ENCODE results near the gene KIAA1958. TPM values are rescaled to one million over a fixed set of nuclear protein-coding genes. Genes with fewer than 3 reads are reported as not detected.

Gene KIAA1958
- total and polyA plus RNA-seq, 4 donors = 0.99 to 7.1 (median 3.3) TPM

DNA sequence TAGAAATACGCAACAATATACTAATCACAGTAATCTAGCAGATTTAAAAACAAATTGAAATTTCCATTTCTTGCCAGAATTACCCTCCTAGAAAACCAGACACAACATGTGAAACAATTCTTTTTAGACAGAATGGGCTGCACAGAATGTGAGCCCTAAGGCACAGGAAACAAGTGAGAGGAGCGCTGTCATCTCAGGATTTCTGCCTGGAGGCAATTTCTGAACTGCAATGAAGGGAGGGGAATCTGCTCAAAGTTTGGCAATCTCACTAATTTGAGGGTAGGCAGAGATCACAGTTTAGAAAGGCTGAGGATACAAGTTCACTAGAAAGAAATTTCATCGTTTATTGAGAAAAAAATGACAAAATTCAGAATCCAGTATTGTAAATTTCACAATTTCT is 161.0 kb downstream of the KIAA1958 start:
- H3K9ac ChIP-seq (ENCODE audit: low read depth in 1 of 2, low read length in 2 of 2) = no peak overlapping the region

More for the DNA sequence above, 161.0 kb downstream of the KIAA1958 start:
- Histone ChIP-seq H3K4me3 (ENCODE audit: low read depth in 1 of 3, low read length in 3 of 3) (no peak overlapping the region), H3K9me3 (ENCODE audit: control insufficient read depth in 4 of 4, low read length in 3 of 4) (peaks cover 0 to 5% (median 3%) of the 10 kb centered on the region in 4 donors), H3K27ac (ENCODE audit: low read depth in 1 of 2, low read length in 2 of 2) (no peak overlapping the region), H3K4me1 (ENCODE audit: control insufficient read depth in 4 of 4, insufficient read depth in 4 of 4, low read length in 3 of 4) (no peaks in the 10 kb centered on the region), H3K36me3 (ENCODE audit: control insufficient read depth in 4 of 4, insufficient read depth in 3 of 4, low read depth in 1 of 4, low read length in 3 of 4) (peaks cover 0 to 10% (median 5%) of the 10 kb centered on the region in 4 donors), H3K27me3 (ENCODE audit: control insufficient read depth in 4 of 4, insufficient read depth in 4 of 4, low read length in 3 of 4) (no peaks in the 10 kb centered on the region)
- 99% methylated on average over 3 of the region's 3 CpGs for WGBS
- no peak for DNase-seq (ENCODE audit: low spot score)
- TF ChIP-seq RAD21 (IDR thresholded peaks at IDR 0.05) = no peak
- no peak for TF ChIP-seq FOXA1 (IDR thresholded peaks at IDR 0.05)
- TF ChIP-seq YY1 (IDR thresholded peaks at IDR 0.05) = no peak
- no peak for TF ChIP-seq ATF3 (IDR thresholded peaks at IDR 0.05)
- no peak for TF ChIP-seq TAF1 (conservative IDR thresholded peaks at IDR 0.05)
- TF ChIP-seq, protein P1, sequence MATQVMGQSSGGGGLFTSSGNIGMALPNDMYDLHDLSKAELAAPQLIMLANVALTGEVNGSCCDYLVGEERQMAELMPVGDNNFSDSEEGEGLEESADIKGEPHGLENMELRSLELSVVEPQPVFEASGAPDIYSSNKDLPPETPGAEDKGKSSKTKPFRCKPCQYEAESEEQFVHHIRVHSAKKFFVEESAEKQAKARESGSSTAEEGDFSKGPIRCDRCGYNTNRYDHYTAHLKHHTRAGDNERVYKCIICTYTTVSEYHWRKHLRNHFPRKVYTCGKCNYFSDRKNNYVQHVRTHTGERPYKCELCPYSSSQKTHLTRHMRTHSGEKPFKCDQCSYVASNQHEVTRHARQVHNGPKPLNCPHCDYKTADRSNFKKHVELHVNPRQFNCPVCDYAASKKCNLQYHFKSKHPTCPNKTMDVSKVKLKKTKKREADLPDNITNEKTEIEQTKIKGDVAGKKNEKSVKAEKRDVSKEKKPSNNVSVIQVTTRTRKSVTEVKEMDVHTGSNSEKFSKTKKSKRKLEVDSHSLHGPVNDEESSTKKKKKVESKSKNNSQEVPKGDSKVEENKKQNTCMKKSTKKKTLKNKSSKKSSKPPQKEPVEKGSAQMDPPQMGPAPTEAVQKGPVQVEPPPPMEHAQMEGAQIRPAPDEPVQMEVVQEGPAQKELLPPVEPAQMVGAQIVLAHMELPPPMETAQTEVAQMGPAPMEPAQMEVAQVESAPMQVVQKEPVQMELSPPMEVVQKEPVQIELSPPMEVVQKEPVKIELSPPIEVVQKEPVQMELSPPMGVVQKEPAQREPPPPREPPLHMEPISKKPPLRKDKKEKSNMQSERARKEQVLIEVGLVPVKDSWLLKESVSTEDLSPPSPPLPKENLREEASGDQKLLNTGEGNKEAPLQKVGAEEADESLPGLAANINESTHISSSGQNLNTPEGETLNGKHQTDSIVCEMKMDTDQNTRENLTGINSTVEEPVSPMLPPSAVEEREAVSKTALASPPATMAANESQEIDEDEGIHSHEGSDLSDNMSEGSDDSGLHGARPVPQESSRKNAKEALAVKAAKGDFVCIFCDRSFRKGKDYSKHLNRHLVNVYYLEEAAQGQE (IDR thresholded peaks at IDR 0.05) = no peak
- TF ChIP-seq SP1 (IDR thresholded peaks at IDR 0.05) = no peak
- no peak for TF ChIP-seq HNF4A (conservative IDR thresholded peaks at IDR 0.05)
- TF ChIP-seq EGR1 (IDR thresholded peaks at IDR 0.05; ENCODE audit: low read depth in 2 of 2) = no peak
- no peak for TF ChIP-seq HNF4G (IDR thresholded peaks at IDR 0.05)
- TF ChIP-seq, protein P2, sequence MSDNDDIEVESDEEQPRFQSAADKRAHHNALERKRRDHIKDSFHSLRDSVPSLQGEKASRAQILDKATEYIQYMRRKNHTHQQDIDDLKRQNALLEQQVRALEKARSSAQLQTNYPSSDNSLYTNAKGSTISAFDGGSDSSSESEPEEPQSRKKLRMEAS (IDR thresholded peaks at IDR 0.05) = no peak
- TF ChIP-seq, protein P3, sequence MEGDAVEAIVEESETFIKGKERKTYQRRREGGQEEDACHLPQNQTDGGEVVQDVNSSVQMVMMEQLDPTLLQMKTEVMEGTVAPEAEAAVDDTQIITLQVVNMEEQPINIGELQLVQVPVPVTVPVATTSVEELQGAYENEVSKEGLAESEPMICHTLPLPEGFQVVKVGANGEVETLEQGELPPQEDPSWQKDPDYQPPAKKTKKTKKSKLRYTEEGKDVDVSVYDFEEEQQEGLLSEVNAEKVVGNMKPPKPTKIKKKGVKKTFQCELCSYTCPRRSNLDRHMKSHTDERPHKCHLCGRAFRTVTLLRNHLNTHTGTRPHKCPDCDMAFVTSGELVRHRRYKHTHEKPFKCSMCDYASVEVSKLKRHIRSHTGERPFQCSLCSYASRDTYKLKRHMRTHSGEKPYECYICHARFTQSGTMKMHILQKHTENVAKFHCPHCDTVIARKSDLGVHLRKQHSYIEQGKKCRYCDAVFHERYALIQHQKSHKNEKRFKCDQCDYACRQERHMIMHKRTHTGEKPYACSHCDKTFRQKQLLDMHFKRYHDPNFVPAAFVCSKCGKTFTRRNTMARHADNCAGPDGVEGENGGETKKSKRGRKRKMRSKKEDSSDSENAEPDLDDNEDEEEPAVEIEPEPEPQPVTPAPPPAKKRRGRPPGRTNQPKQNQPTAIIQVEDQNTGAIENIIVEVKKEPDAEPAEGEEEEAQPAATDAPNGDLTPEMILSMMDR (IDR thresholded peaks at IDR 0.05; ENCODE audit: low read depth, low read length, missing input control) = no peak
- TF ChIP-seq GABPA (IDR thresholded peaks at IDR 0.05 in 1 of 2, conservative IDR thresholded peaks at IDR 0.05 in 1 of 2) = no peak
- TF ChIP-seq FOXA2 (IDR thresholded peaks at IDR 0.05) = no peak
- TF ChIP-seq JUND (IDR thresholded peaks at IDR 0.05) = no peak
- no peak for TF ChIP-seq NR2F2 (IDR thresholded peaks at IDR 0.05)
- TF ChIP-seq, protein P4, sequence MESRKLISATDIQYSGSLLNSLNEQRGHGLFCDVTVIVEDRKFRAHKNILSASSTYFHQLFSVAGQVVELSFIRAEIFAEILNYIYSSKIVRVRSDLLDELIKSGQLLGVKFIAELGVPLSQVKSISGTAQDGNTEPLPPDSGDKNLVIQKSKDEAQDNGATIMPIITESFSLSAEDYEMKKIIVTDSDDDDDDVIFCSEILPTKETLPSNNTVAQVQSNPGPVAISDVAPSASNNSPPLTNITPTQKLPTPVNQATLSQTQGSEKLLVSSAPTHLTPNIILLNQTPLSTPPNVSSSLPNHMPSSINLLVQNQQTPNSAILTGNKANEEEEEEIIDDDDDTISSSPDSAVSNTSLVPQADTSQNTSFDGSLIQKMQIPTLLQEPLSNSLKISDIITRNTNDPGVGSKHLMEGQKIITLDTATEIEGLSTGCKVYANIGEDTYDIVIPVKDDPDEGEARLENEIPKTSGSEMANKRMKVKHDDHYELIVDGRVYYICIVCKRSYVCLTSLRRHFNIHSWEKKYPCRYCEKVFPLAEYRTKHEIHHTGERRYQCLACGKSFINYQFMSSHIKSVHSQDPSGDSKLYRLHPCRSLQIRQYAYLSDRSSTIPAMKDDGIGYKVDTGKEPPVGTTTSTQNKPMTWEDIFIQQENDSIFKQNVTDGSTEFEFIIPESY (IDR thresholded peaks at IDR 0.05) = no peak

Measured in liver (tissue), 9 donors.